RWPE2 (cell line): ENCODE results near the gene USP26.
"Not testable (repeated sequence)": the region's sequence is repeated elsewhere in the genome, so short reads cannot be mapped to it uniquely, and the experiment has no call there.

ENCODE experiments used
- ATAC-seq: fragments of 200-7000 bp; cut with Tn5 transposase; 3 replicates; pipeline ENCODE4 v1.9.1; 2021; ENCODE audit warnings: low read depth
- DNase-seq: peaks from one replicate; pipeline ENCODE4 v3.0.0-alpha.2; 2020; ENCODE audit warnings: low spot score
- H3K27ac ChIP-seq: fragments of 450-650 bp; 2 replicates; pipeline ENCODE4 v1.5.1; 2017; ENCODE audit warnings: mild to moderate bottlenecking; ENCODE audit not compliant: poor library complexity, severe bottlenecking
- H3K27me3 ChIP-seq: fragments of 250-450 bp; sonication (Bioruptor Pico); 2 replicates; pipeline ENCODE4 v1.5.1; 2021; ENCODE audit warnings: mild to moderate bottlenecking, moderate library complexity; ENCODE audit not compliant: insufficient read depth, poor library complexity, severe bottlenecking
- H3K36me3 ChIP-seq: fragments of 250-450 bp; sonication (Bioruptor Pico); 2 replicates; pipeline ENCODE4 v1.5.1; 2020; ENCODE audit warnings: low read depth, mild to moderate bottlenecking, moderate library complexity
- H3K4me1 ChIP-seq: fragments of 250-450 bp; sonication (Bioruptor Pico); 2 replicates; pipeline ENCODE4 v1.5.1; 2021; ENCODE audit warnings: mild to moderate bottlenecking, moderate library complexity; ENCODE audit not compliant: insufficient read depth, poor library complexity, severe bottlenecking
- H3K4me3 ChIP-seq: fragments of 250-450 bp; sonication (Bioruptor Pico); 2 replicates; pipeline ENCODE4 v1.5.1; 2021; ENCODE audit warnings: mild to moderate bottlenecking, moderate library complexity; ENCODE audit not compliant: severe bottlenecking
- H3K9me3 ChIP-seq: fragments of 250-450 bp; sonication (Bioruptor Pico); 2 replicates; pipeline ENCODE4 v1.5.1; 2021; ENCODE audit warnings: mild to moderate bottlenecking, moderate library complexity; ENCODE audit not compliant: severe bottlenecking
- TF ChIP-seq, protein P1 (sequence below): fragments of 450-650 bp; IDR thresholded peaks from one replicate; pipeline ENCODE4 v1.5.1; 2017; ENCODE audit warnings: mild to moderate bottlenecking, moderate library complexity; ENCODE audit not compliant: poor library complexity, severe bottlenecking

USP26 gene

DNA sequence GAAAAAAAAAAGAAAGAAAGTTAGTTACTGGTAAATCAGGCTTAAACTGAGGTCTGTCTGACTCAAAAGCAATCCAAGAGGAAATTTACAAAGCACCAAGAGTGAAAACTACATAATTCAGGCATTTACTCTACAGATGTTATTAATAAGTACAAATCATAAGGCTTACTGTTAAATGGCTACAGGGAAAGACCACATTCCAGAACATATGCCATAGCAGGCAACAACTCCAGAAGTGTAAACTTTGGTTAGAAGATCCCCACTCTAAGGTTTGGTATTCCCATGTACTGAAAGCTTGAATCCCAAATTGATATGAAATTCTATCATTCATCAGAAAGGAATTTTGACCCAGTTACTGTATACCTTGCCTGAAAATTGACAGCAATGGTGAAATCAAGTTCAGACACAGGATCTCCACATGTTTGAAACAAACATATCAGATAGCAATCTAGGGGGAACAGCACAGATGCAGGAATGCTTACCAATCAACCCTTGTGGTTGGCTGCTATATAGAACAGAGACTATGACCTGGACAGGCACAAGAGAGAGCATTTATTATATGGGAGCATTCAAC is 6.6 kb downstream of the USP26 start:
- peaks cover 11% of the 10 kb centered on the region for H3K4me1 ChIP-seq
- no peaks in the 10 kb centered on the region for H3K36me3 ChIP-seq
- H3K27me3 ChIP-seq, result no peaks in the 10 kb centered on the region
- DNase-seq (no peak), ATAC-seq (peak; percentile 66)
- no peak overlapping the region for H3K4me3 ChIP-seq
- no peaks in the 10 kb centered on the region for H3K9me3 ChIP-seq
- peak overlapping the region; percentile 74 for H3K27ac ChIP-seq
- TF ChIP-seq, protein P1, sequence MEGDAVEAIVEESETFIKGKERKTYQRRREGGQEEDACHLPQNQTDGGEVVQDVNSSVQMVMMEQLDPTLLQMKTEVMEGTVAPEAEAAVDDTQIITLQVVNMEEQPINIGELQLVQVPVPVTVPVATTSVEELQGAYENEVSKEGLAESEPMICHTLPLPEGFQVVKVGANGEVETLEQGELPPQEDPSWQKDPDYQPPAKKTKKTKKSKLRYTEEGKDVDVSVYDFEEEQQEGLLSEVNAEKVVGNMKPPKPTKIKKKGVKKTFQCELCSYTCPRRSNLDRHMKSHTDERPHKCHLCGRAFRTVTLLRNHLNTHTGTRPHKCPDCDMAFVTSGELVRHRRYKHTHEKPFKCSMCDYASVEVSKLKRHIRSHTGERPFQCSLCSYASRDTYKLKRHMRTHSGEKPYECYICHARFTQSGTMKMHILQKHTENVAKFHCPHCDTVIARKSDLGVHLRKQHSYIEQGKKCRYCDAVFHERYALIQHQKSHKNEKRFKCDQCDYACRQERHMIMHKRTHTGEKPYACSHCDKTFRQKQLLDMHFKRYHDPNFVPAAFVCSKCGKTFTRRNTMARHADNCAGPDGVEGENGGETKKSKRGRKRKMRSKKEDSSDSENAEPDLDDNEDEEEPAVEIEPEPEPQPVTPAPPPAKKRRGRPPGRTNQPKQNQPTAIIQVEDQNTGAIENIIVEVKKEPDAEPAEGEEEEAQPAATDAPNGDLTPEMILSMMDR, result no peak

DNA sequence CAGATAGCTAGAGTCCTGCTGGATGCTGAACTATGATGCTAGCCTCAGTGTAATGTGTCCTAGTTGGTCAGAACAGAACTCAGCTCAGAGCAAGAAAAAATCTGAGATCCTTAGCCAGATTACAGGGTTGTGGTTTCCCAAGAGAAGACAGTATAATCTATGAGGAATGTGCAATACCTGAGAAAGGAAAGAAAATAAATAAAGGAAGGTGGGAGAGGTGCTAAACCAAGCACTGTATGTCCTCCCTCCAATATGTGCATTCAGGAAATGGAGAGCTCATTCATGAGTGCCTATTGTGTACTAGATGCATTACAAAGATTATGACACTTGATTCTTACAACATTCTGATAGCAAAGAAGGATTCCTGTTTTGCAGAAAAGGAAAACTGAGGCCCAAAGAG is 7.5 kb downstream of the USP26 start:
- TF ChIP-seq, protein P1, result no peak
- ATAC-seq (peak; percentile 43; the same call in 2 of the 3 replicates), DNase-seq (no peak)
- Histone ChIP-seq H3K9me3 (no peaks in the 10 kb centered on the region), H3K36me3 (no peaks in the 10 kb centered on the region), H3K27ac (peak overlapping the region; percentile 74), H3K4me1 (peaks cover 11% of the 10 kb centered on the region), H3K27me3 (no peaks in the 10 kb centered on the region), H3K4me3 (no peak overlapping the region)

DNA sequence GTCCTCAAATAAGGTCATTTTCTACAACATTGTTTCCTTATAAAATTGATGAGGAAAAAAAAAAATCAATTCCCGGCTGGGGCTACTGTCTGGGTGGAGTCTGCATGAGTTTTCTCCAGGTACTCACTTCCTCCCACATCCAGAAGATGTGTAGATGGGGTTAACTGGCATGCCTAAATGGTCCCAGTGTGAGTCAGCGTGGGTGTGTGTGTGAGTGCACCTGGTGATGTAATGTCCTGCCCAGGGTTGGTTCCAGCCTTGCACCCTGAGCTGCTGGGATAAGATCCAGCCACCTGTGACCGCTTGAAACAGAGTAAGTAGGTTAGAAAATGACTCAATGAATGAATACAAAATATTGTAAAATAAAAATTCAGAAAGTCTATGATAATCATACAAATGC is 11.1 kb downstream of the USP26 start:
- Histone ChIP-seq H3K9me3 (no peaks in the 10 kb centered on the region), H3K4me1 (peaks cover 11% of the 10 kb centered on the region), H3K27me3 (no peaks in the 10 kb centered on the region), H3K4me3 (no peak overlapping the region), H3K36me3 (no peaks in the 10 kb centered on the region), H3K27ac (peak overlapping the region; percentile 24)
- TF ChIP-seq, protein P1, result no peak
- DNase-seq (peak; percentile 73), ATAC-seq (peak; percentile 83)

DNA sequence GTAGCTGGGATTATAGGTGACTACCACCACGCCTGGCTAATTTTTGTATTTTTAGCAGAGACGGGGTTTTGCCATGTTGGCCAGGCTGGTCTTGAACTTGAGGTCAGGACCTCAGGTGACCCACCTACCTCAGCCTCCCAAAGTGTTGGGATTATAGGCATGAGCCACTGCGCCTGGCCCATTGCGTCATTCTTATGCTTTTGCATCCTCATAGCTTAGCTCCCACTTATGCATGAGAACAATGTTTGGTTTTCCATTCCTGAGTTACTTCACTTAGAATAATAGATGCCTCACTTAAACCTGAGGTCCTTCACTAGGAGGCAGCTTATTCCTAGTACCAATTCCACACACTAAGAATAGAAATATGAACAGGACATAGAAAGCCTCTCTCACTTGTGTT is 11.9 kb downstream of the USP26 start:
- not testable (repeated sequence) for H3K27me3 ChIP-seq, H3K36me3 ChIP-seq, ATAC-seq, H3K9me3 ChIP-seq, DNase-seq, H3K4me1 ChIP-seq, H3K4me3 ChIP-seq
- peak overlapping the region; percentile 24 for H3K27ac ChIP-seq

DNA sequence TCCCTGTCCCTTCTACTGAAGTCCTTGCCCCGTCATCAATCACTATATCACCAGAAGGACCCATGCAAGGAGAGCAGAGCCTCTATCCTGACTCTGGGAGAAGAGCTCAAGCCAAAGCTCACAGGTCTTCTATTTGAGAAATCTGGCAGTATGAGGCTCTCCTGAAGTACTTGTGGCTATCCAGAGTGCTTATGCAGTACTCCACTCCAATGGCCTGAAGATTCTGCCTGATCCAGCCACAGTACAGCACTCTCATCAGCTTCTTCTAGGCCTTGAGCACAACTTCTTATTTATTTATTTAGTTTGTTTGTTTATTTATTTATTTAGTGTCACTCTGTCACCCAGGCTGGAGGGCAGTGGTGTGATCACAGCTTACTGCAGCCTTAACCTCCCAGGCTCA is 13.0 kb downstream of the USP26 start:
- ATAC-seq (no peak), DNase-seq (no peak)
- no peak overlapping the region for H3K27ac ChIP-seq
- TF ChIP-seq, protein P1, result no peak
- no peaks in the 10 kb centered on the region for H3K9me3 ChIP-seq
- H3K4me1 ChIP-seq, result no peaks in the 10 kb centered on the region
- H3K27me3 ChIP-seq, result no peaks in the 10 kb centered on the region
- H3K36me3 ChIP-seq, result no peaks in the 10 kb centered on the region
- no peak overlapping the region for H3K4me3 ChIP-seq
